ENCODE data around the gene ANXA9.
A peak's percentile ranks its signal among the peaks of the same experiment; 100 is the strongest.

The ANXA9 gene

DNA sequence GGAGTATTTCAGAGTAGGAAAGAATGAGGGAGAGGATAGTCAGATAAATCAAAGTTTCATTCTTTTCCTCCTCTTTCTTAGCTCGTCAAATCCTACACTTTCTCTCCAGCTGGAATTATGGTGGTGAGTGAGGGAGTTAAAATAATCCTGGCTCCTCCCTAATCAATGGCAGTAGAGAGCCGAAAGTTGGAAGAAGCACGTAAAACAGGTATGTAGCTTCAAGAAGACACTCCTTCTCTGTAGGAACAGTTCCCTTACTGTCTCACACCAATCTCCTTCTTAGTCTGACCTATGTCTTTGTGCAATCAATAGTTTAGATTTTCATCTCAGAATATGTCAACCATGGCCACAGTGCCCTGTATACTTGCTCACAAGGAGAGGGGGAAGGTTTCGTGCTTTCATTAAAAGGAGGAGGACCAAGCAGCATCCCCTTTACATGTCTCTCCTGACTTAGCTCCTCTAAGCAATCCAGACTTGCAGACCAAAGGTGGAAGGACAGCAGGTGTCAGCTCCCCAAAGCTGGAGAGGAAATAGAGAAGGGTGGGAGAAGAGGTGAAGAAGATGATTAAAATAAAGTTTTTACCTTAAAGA is 23.7 kb downstream of the ANXA9 start:
- Histone ChIP-seq H3K27me3 (no peaks in the 10 kb centered on the region), H3K9me3 (no peaks in the 10 kb centered on the region), H3K4me1 (no peaks in the 10 kb centered on the region), H3K4me3 (ENCODE audit: low read depth, low read length) (peak overlapping the region; percentile 72), H3K36me3 (no peaks in the 10 kb centered on the region; the same call in 1 of the 2 replicates)
- TF ChIP-seq, protein P1, sequence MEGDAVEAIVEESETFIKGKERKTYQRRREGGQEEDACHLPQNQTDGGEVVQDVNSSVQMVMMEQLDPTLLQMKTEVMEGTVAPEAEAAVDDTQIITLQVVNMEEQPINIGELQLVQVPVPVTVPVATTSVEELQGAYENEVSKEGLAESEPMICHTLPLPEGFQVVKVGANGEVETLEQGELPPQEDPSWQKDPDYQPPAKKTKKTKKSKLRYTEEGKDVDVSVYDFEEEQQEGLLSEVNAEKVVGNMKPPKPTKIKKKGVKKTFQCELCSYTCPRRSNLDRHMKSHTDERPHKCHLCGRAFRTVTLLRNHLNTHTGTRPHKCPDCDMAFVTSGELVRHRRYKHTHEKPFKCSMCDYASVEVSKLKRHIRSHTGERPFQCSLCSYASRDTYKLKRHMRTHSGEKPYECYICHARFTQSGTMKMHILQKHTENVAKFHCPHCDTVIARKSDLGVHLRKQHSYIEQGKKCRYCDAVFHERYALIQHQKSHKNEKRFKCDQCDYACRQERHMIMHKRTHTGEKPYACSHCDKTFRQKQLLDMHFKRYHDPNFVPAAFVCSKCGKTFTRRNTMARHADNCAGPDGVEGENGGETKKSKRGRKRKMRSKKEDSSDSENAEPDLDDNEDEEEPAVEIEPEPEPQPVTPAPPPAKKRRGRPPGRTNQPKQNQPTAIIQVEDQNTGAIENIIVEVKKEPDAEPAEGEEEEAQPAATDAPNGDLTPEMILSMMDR (IDR thresholded peaks at IDR 0.05; ENCODE audit: low read depth, low read length): no peak
- DNase-seq: no peak

DNA sequence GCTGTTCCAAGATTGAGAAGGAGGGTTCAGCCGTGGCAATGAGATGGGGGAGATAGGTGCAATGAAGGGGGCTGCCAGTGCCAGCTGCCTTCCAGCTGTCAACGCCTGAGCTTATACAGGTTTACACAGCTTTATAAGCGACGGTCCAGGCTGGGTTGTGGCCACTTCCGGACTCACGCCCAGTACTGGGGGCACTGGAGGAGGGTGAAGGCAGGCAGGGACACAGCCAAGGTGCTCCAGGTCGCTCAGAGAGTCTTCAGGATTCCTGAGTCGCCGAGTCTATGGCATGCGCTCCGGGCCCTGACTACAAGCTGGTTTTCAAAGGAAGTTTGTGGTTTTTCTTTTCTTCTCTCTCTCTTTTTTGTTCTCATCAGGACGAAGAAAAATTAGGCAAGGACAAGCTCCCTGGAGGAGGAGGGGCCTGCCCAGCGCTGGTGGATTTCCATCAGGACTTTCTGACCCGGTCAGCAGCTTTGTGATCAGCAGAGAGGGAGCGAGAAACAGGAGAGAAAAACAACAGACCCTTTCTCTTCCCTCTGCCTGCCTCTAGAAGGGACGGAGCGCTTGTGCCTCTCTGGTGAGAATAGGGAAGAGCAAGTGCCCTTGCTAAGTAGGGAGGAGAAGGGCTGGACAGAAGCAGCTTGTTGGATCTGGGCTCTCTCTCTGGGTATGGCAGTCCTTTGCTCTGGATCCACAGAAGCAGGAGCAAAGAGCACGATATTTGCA is 24.4 kb downstream of the ANXA9 start, which contains the start of gene MINDY1:
Gene MINDY1, minus strand, starts transcription at position 576 of the 726 bp plus-strand sequence. CDS start 4,285 bp downstream, outside the sequence.
- no peaks in the 10 kb centered on the region for H3K9me3 ChIP-seq
- peak within 1 kb of the TSS; percentile 83 for H3K4me3 ChIP-seq (ENCODE audit: low read depth, low read length)
- H3K4me1 ChIP-seq: no peaks in the 10 kb centered on the region
- H3K27me3 ChIP-seq: no peaks in the 10 kb centered on the region
- peak; percentile 80 for DNase-seq
- no peaks in the 10 kb centered on the region; the same call in 1 of the 2 replicates for H3K36me3 ChIP-seq
- TF ChIP-seq, protein P1 (IDR thresholded peaks at IDR 0.05; ENCODE audit: low read depth, low read length): peak; percentile 63

DNA sequence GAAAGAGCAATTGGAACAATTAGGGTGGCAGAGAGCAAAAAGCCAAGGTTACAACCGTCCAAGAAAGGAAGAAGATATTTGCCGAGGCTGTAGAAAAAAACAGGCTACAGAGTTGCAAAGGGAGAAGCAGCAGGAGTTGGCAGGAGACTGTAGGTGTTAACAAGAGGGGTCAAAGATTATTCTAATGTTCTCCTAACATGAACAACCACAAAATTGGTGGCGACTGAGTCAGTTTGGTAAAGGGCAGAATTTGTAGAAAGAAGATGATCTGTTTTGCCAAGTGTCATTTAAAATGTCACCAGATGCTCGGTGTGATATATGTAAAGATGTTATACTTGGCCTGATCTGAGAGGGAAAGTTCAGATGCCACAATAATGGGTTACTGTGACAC is 25.8 kb downstream of the ANXA9 start:
- Histone ChIP-seq H3K4me1 (no peaks in the 10 kb centered on the region), H3K4me3 (ENCODE audit: low read depth, low read length) (peak overlapping the region; percentile 83)
- TF ChIP-seq, protein P1 (IDR thresholded peaks at IDR 0.05; ENCODE audit: low read depth, low read length): no peak

DNA sequence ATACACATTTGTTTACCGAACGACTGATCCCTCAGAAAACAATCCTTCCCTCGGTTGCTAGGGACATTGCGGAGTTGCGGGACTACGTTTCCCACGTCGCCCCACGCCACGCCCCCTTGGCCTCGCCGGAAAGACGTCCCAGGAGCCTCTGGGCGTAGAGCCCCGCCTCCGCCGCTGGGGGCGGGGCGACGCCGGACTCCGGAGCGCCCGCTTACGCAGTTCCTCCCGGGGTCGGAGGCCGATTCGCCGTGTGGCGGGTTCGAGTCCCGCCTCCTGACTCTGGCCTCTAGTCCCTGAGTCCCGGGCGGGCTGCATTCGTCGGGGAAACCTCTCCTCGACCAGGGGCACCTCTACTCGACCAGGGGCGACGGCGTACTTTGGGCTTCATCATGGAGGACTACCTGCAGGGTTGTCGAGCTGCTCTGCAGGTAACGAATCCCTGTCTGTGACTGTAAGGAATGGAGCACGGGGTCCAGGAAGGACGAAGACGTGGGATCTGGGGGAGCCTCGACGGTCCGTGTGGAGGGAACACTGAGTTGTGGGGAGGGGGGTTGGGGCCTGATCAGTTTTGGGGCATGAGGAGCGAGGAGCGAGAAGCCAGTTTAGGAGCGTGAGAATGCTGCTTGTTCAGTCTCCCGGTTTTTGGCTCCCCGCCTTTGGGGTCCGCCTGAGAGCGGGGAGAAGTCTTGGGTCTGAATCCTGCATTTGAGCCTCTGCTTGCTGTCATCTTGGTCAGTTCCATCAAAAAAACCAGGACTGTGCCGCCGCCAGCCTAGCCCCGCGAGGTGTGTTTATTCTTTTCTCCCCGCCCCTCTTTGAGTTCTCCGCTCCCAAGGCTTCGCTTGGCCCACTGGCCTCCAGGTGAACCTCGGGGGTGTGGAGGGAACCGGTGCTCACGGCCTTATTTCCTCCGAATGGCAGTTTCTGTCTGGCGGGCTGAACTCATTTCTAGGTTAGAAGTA is 26.4 kb downstream of the ANXA9 start, which contains the start of gene PRUNE1:
Gene PRUNE1, plus strand, starts transcription at position 206 of the 962 bp plus-strand sequence. Its CDS starts 184 bp downstream, at position 390.
- TF ChIP-seq, protein P1 (IDR thresholded peaks at IDR 0.05; ENCODE audit: low read depth, low read length): no peak
- peak within 1 kb of the TSS; percentile 83 for H3K4me3 ChIP-seq (ENCODE audit: low read depth, low read length)
- H3K36me3 ChIP-seq: no peaks in the 10 kb centered on the region
- H3K4me1 ChIP-seq: no peaks in the 10 kb centered on the region; the same call in 1 of the 2 replicates
- H3K27me3 ChIP-seq: no peaks in the 10 kb centered on the region
- H3K9me3 ChIP-seq: no peaks in the 10 kb centered on the region
- DNase-seq: peak; percentile 99

More for the DNA sequence above, 25.8 kb downstream of the ANXA9 start:
- no peaks in the 10 kb centered on the region for H3K36me3 ChIP-seq
- H3K9me3 ChIP-seq: no peaks in the 10 kb centered on the region
- no peak for DNase-seq
- H3K27me3 ChIP-seq: no peaks in the 10 kb centered on the region

DNA sequence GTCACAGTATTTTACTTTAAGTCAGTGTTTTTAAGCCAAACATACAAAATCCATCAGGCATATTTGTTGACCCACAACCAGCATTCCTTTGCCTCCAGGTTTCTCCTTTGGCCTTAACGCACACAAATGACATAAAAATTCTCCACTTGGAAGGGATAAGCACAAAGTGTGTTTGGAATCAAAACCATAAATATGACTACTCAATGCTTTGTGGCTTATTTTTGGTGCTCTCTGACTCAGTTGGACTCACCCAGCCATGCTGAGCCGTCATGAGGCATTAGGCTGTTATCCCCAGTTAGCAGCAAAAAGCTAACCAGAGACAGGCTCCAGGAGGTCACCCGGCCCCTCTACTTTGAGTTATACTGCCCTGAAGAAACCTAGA is 27.1 kb downstream of the ANXA9 start:
- Histone ChIP-seq H3K36me3 (no peaks in the 10 kb centered on the region), H3K9me3 (no peaks in the 10 kb centered on the region), H3K27me3 (no peaks in the 10 kb centered on the region), H3K4me1 (no peaks in the 10 kb centered on the region; the same call in 1 of the 2 replicates), H3K4me3 (ENCODE audit: low read depth, low read length) (peak overlapping the region; percentile 83)
- TF ChIP-seq, protein P1 (IDR thresholded peaks at IDR 0.05; ENCODE audit: low read depth, low read length): no peak
- DNase-seq: no peak
